Liver (tissue), 9 donors: ENCODE results near the gene NELL1. TPM values are rescaled to one million over a fixed set of nuclear protein-coding genes. Genes with fewer than 3 reads are reported as not detected.

Source experiments
- DNase-seq: peaks from one replicate; pipeline ENCODE4 v3.0.0-alpha.2; 2017; ENCODE audit warnings: low spot score
- H3K27ac ChIP-seq, 2 donors: one replicate each; pipeline ENCODE4 v1.7.0; 2013; ENCODE audit warnings: inconsistent platforms in 2 of 2, low read length in 2 of 2, control low read depth in 1 of 2, low read depth in 1 of 2, mild to moderate bottlenecking in 1 of 2
- H3K27me3 ChIP-seq, 4 donors: one replicate each; pipeline versions ENCODE4 v1.6.1 to v1.7.0; 2013; ENCODE audit warnings: low read length in 3 of 4, inconsistent platforms in 1 of 4, mild to moderate bottlenecking in 1 of 4, moderate library complexity in 1 of 4; ENCODE audit not compliant: control insufficient read depth in 4 of 4, insufficient read depth in 4 of 4
- H3K36me3 ChIP-seq, 4 donors: one replicate each; pipeline versions ENCODE4 v1.6.1 to v1.7.0; 2013; ENCODE audit warnings: low read length in 3 of 4, mild to moderate bottlenecking in 3 of 4, low read depth in 1 of 4, moderate library complexity in 1 of 4; ENCODE audit not compliant: control insufficient read depth in 4 of 4, insufficient read depth in 3 of 4
- H3K4me1 ChIP-seq, 4 donors: one replicate each; pipeline versions ENCODE4 v1.6.1 to v1.7.0; 2013; ENCODE audit warnings: low read length in 3 of 4, mild to moderate bottlenecking in 3 of 4, moderate library complexity in 1 of 4; ENCODE audit not compliant: control insufficient read depth in 4 of 4, insufficient read depth in 4 of 4
- H3K4me3 ChIP-seq, 3 donors: one replicate each; pipeline versions ENCODE4 v1.6.1 to v1.7.0; 2013; ENCODE audit warnings: low read length in 3 of 3, control low read depth in 1 of 3, low read depth in 1 of 3, mild to moderate bottlenecking in 1 of 3
- H3K9ac ChIP-seq, 2 donors: one replicate each; pipeline ENCODE4 v1.7.0; 2013; ENCODE audit warnings: low read length in 2 of 2, mild to moderate bottlenecking in 2 of 2, moderate library complexity in 2 of 2, control low read depth in 1 of 2, low read depth in 1 of 2
- H3K9me3 ChIP-seq, 4 donors: one replicate each; pipeline versions ENCODE4 v1.6.1 to v1.7.0; 2013; ENCODE audit warnings: low read length in 3 of 4; ENCODE audit not compliant: control insufficient read depth in 4 of 4
- ATF3 ChIP-seq: IDR thresholded peaks from 2 replicates; pipeline ENCODE4 v1.6.1; 2016; ENCODE audit warnings: antibody characterized with exemption
- EGR1 ChIP-seq, 2 donors: IDR thresholded peaks; 2 replicates each; pipeline ENCODE4 v1.6.1; 2016 to 2018; ENCODE audit warnings: antibody characterized with exemption in 2 of 2, low read depth in 2 of 2
- FOXA1 ChIP-seq: IDR thresholded peaks from 2 replicates; pipeline ENCODE4 v1.6.1; 2016; ENCODE audit warnings: antibody characterized with exemption
- FOXA2 ChIP-seq: IDR thresholded peaks from 2 replicates; pipeline ENCODE4 v1.6.1; 2016; ENCODE audit warnings: antibody characterized with exemption
- GABPA ChIP-seq, 2 donors: IDR thresholded peaks in 1 of 2; conservative IDR thresholded peaks in 1 of 2; 2 replicates each; pipeline ENCODE4 v1.6.1; 2016; ENCODE audit warnings: antibody characterized with exemption in 2 of 2, mild to moderate bottlenecking in 1 of 2, moderate library complexity in 1 of 2
- HNF4A ChIP-seq, 2 donors: conservative IDR thresholded peaks; 2 replicates each; pipeline ENCODE4 v1.6.1; 2016; ENCODE audit warnings: antibody characterized with exemption in 2 of 2, mild to moderate bottlenecking in 2 of 2
- HNF4G ChIP-seq: IDR thresholded peaks from 2 replicates; pipeline ENCODE4 v1.6.1; 2016; ENCODE audit warnings: antibody characterized with exemption
- JUND ChIP-seq, 2 donors: IDR thresholded peaks; 2 replicates each; pipeline ENCODE4 v1.6.1; 2016; ENCODE audit warnings: antibody characterized with exemption in 2 of 2
- MAX ChIP-seq: IDR thresholded peaks from 2 replicates; pipeline ENCODE4 v1.6.1; 2016; ENCODE audit warnings: antibody characterized with exemption
- NR2F2 ChIP-seq: IDR thresholded peaks from 2 replicates; pipeline ENCODE4 v1.6.1; 2016; ENCODE audit warnings: antibody characterized with exemption
- RXRA ChIP-seq, 2 donors: IDR thresholded peaks; 2 replicates each; pipeline ENCODE4 v1.6.1; 2017 to 2018; ENCODE audit warnings: antibody characterized with exemption in 2 of 2, mild to moderate bottlenecking in 1 of 2
- SP1 ChIP-seq: IDR thresholded peaks from 2 replicates; pipeline ENCODE4 v1.6.1; 2018; ENCODE audit warnings: antibody characterized with exemption, mild to moderate bottlenecking
- TAF1 ChIP-seq: conservative IDR thresholded peaks from 2 replicates; pipeline ENCODE4 v1.6.1; 2016; ENCODE audit warnings: antibody characterized with exemption, mild to moderate bottlenecking
- WGBS: extraction: QIAGEN DNeasy Blood & Tissue Kit; methylation state at CpG from one replicate; pipeline ENCODE4 v1.1.7; 2013; 5-methylcytosine and 5-hydroxymethylcytosine counted together
- polyA plus RNA-seq, 2 donors: library from polyadenylated mRNA; stranded (reverse) in 1 of 2; unstranded in 1 of 2; fragments of 200-250 nt in 1 of 2; fragments of >200 nt in 1 of 2; fragmentation: Nextera tagmentation in 1 of 2; extraction: Ambion mirVana in 1 of 2; gene quantifications; one replicate each; pipeline versions ENCODE4 v1.2.1 to v1.2.3, GENCODE V29; 2013 to 2015
- total RNA-seq, 2 donors: library from RNA; depleted of rRNA; stranded (reverse); fragments of >200 nt; gene quantifications; one replicate each; pipeline ENCODE4 v1.2.3, GENCODE V29; 2014
- TF ChIP-seq, protein P1 (sequence below): IDR thresholded peaks from 2 replicates; pipeline ENCODE4 v1.6.1; 2016; ENCODE audit warnings: antibody characterized with exemption
- TF ChIP-seq, protein P2 (sequence below): IDR thresholded peaks from 2 replicates; pipeline ENCODE4 v1.6.1; 2016; ENCODE audit warnings: antibody characterized with exemption, mild to moderate bottlenecking
- TF ChIP-seq, protein P3 (sequence below): fragments of 150-350 bp; IDR thresholded peaks from 2 replicates; pipeline ENCODE4 v1.5.1; 2017; ENCODE audit warnings: improper control_type of control experiment, low read depth, low read length; ENCODE audit not compliant: missing input control
- donor health status: healthy.
- donor health status: healthy.
- donor health status: healthy.
- donor health status: healthy.
- donor health status: healthy.

The NELL1 gene
- total and polyA plus RNA-seq, 4 donors: not detected

DNA sequence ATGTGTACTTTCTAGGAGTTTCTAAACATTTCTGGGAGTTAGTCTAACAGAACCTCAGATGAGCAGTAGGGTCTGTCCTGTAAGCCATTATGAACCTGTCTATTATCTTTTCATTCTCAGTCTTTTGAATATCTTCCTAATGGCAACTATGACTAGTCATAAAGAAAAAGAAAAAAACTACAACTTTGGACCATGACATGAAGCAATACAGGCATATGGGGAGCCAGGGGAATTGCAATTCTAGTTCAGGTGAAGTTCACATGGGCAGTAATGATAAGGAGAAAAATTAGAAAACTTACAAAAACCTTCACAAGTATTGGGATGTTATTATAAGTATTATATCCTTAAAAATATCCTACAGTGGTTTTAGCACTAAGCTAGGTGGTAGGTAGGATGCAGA, 874.5 kb downstream of the NELL1 start:
- no peak overlapping the region for H3K9ac ChIP-seq

GRCh38 chr11:21545699-21546098, 876.3 kb downstream of the NELL1 start:
- H3K4me1 ChIP-seq: no peaks in the 10 kb centered on the region
- H3K4me3 ChIP-seq: no peak overlapping the region
- 24% methylated on average over 1 of the region's 1 CpG for WGBS
- H3K36me3 ChIP-seq: no peaks in the 10 kb centered on the region
- no peak overlapping the region for H3K27ac ChIP-seq
- no peak for TF ChIP-seq HNF4A (conservative IDR thresholded peaks at IDR 0.05)
- no peak for TF ChIP-seq HNF4G
- TF ChIP-seq MAX: no peak
- no peak for TF ChIP-seq TAF1
- TF ChIP-seq JUND (IDR thresholded peaks at IDR 0.05): no peak
- TF ChIP-seq RXRA (IDR thresholded peaks at IDR 0.05): no peak
- no peak for TF ChIP-seq ATF3
- TF ChIP-seq SP1: no peak
- TF ChIP-seq, protein P1, sequence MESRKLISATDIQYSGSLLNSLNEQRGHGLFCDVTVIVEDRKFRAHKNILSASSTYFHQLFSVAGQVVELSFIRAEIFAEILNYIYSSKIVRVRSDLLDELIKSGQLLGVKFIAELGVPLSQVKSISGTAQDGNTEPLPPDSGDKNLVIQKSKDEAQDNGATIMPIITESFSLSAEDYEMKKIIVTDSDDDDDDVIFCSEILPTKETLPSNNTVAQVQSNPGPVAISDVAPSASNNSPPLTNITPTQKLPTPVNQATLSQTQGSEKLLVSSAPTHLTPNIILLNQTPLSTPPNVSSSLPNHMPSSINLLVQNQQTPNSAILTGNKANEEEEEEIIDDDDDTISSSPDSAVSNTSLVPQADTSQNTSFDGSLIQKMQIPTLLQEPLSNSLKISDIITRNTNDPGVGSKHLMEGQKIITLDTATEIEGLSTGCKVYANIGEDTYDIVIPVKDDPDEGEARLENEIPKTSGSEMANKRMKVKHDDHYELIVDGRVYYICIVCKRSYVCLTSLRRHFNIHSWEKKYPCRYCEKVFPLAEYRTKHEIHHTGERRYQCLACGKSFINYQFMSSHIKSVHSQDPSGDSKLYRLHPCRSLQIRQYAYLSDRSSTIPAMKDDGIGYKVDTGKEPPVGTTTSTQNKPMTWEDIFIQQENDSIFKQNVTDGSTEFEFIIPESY: no peak
- TF ChIP-seq, protein P2, sequence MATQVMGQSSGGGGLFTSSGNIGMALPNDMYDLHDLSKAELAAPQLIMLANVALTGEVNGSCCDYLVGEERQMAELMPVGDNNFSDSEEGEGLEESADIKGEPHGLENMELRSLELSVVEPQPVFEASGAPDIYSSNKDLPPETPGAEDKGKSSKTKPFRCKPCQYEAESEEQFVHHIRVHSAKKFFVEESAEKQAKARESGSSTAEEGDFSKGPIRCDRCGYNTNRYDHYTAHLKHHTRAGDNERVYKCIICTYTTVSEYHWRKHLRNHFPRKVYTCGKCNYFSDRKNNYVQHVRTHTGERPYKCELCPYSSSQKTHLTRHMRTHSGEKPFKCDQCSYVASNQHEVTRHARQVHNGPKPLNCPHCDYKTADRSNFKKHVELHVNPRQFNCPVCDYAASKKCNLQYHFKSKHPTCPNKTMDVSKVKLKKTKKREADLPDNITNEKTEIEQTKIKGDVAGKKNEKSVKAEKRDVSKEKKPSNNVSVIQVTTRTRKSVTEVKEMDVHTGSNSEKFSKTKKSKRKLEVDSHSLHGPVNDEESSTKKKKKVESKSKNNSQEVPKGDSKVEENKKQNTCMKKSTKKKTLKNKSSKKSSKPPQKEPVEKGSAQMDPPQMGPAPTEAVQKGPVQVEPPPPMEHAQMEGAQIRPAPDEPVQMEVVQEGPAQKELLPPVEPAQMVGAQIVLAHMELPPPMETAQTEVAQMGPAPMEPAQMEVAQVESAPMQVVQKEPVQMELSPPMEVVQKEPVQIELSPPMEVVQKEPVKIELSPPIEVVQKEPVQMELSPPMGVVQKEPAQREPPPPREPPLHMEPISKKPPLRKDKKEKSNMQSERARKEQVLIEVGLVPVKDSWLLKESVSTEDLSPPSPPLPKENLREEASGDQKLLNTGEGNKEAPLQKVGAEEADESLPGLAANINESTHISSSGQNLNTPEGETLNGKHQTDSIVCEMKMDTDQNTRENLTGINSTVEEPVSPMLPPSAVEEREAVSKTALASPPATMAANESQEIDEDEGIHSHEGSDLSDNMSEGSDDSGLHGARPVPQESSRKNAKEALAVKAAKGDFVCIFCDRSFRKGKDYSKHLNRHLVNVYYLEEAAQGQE: no peak
- no peak for TF ChIP-seq EGR1 (IDR thresholded peaks at IDR 0.05; ENCODE audit: low read depth in 2 of 2)
- TF ChIP-seq FOXA2: no peak
- TF ChIP-seq NR2F2: no peak
- TF ChIP-seq, protein P3, sequence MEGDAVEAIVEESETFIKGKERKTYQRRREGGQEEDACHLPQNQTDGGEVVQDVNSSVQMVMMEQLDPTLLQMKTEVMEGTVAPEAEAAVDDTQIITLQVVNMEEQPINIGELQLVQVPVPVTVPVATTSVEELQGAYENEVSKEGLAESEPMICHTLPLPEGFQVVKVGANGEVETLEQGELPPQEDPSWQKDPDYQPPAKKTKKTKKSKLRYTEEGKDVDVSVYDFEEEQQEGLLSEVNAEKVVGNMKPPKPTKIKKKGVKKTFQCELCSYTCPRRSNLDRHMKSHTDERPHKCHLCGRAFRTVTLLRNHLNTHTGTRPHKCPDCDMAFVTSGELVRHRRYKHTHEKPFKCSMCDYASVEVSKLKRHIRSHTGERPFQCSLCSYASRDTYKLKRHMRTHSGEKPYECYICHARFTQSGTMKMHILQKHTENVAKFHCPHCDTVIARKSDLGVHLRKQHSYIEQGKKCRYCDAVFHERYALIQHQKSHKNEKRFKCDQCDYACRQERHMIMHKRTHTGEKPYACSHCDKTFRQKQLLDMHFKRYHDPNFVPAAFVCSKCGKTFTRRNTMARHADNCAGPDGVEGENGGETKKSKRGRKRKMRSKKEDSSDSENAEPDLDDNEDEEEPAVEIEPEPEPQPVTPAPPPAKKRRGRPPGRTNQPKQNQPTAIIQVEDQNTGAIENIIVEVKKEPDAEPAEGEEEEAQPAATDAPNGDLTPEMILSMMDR: no peak
- TF ChIP-seq FOXA1: no peak
- DNase-seq: no peak
- no peak overlapping the region for H3K9ac ChIP-seq
- H3K9me3 ChIP-seq: no peaks in the 10 kb centered on the region
- no peaks in the 10 kb centered on the region for H3K27me3 ChIP-seq

More for the DNA sequence above, 874.5 kb downstream of the NELL1 start:
- H3K4me3 ChIP-seq: no peak overlapping the region
- H3K27ac ChIP-seq: no peak overlapping the region
- no peak for DNase-seq
- H3K36me3 ChIP-seq: no peaks in the 10 kb centered on the region
- no peaks in the 10 kb centered on the region for H3K4me1 ChIP-seq
- peaks cover 0 to 3% (median 0%) of the 10 kb centered on the region in 4 donors for H3K9me3 ChIP-seq
- no peaks in the 10 kb centered on the region for H3K27me3 ChIP-seq
- no peak for TF ChIP-seq FOXA2
- TF ChIP-seq JUND (IDR thresholded peaks at IDR 0.05): no peak
- TF ChIP-seq HNF4G: no peak
- TF ChIP-seq ATF3: no peak
- TF ChIP-seq GABPA (IDR thresholded peaks at IDR 0.05 in 1 of 2, conservative IDR thresholded peaks at IDR 0.05 in 1 of 2): no peak
